Measurements from ENCODE around the gene ZSWIM3.
A peak's percentile ranks its signal among the peaks of the same experiment; 100 is the strongest.

Gene ZSWIM3

GRCh38 chr20:45840700-45841198 lies 16.7 kb upstream of the ZSWIM3 start:
- Histone ChIP-seq H3K4me2 (ENCODE audit: low read length) (no peak overlapping the region), H3K27me3 (ENCODE audit: low read depth, low read length) (no peaks in the 10 kb centered on the region), H3K79me2 (ENCODE audit: low read length) (no peaks in the 10 kb centered on the region), H3K27ac (ENCODE audit: low read length) (no peak overlapping the region), H3K9ac (ENCODE audit: low read length) (no peak overlapping the region), H4K20me1 (ENCODE audit: insufficient read depth, low read length) (no peaks in the 10 kb centered on the region), H3K9me3 (ENCODE audit: insufficient read depth, low read length) (no peaks in the 10 kb centered on the region), H3K36me3 (replicated peaks; ENCODE audit: low read depth, low read length) (peaks cover 18% of the 10 kb centered on the region), H3K4me3 (ENCODE audit: low read length) (no peak overlapping the region), H3K4me1 (ENCODE audit: low read length) (peaks cover 21% of the 10 kb centered on the region), H2AFZ (ENCODE audit: low read depth, low read length) (no peak overlapping the region)
- no peak for TF ChIP-seq CTCF (IDR thresholded peaks at IDR 0.05; ENCODE audit: low read depth, low read length)
- TF ChIP-seq EZH2phosphoT487 (IDR thresholded peaks at IDR 0.05; ENCODE audit: low read depth) = no peak

GRCh38 chr20:45841407-45842129 lies 15.8 kb upstream of the ZSWIM3 start:
- H3K4me3 ChIP-seq (ENCODE audit: low read length) = no peak overlapping the region
- no peak overlapping the region for H2AFZ ChIP-seq (ENCODE audit: low read depth, low read length)
- H3K4me1 ChIP-seq (ENCODE audit: low read length) = peaks cover 21% of the 10 kb centered on the region
- TF ChIP-seq CTCF (IDR thresholded peaks at IDR 0.05; ENCODE audit: low read depth, low read length) = no peak
- no peak for TF ChIP-seq EZH2phosphoT487 (IDR thresholded peaks at IDR 0.05; ENCODE audit: low read depth)
- no peak overlapping the region for H3K9ac ChIP-seq (ENCODE audit: low read length)
- H3K27me3 ChIP-seq (ENCODE audit: low read depth, low read length) = no peaks in the 10 kb centered on the region
- no peaks in the 10 kb centered on the region for H3K9me3 ChIP-seq (ENCODE audit: insufficient read depth, low read length)
- H3K4me2 ChIP-seq (ENCODE audit: low read length) = peak overlapping the region; percentile 50
- no peaks in the 10 kb centered on the region for H4K20me1 ChIP-seq (ENCODE audit: insufficient read depth, low read length)
- H3K36me3 ChIP-seq (replicated peaks; ENCODE audit: low read depth, low read length) = peaks cover 18% of the 10 kb centered on the region
- H3K27ac ChIP-seq (ENCODE audit: low read length) = no peak overlapping the region
- no peaks in the 10 kb centered on the region for H3K79me2 ChIP-seq (ENCODE audit: low read length)

GRCh38 chr20:45842169-45842812 lies 15.1 kb upstream of the ZSWIM3 start:
- peaks cover 18% of the 10 kb centered on the region for H3K36me3 ChIP-seq (replicated peaks; ENCODE audit: low read depth, low read length)

More at GRCh38 chr20:45842169-45842812, 15.1 kb upstream of the ZSWIM3 start:
- H3K9ac ChIP-seq (ENCODE audit: low read length) = peak overlapping the region; percentile 20; the same call in 1 of the 2 replicates
- H3K79me2 ChIP-seq (ENCODE audit: low read length) = no peaks in the 10 kb centered on the region
- TF ChIP-seq CTCF (IDR thresholded peaks at IDR 0.05; ENCODE audit: low read depth, low read length) = no peak
- no peak for TF ChIP-seq EZH2phosphoT487 (IDR thresholded peaks at IDR 0.05; ENCODE audit: low read depth)
- H3K27me3 ChIP-seq (ENCODE audit: low read depth, low read length) = no peaks in the 10 kb centered on the region
- no peak overlapping the region for H2AFZ ChIP-seq (ENCODE audit: low read depth, low read length)
- H4K20me1 ChIP-seq (ENCODE audit: insufficient read depth, low read length) = no peaks in the 10 kb centered on the region
- H3K4me3 ChIP-seq (ENCODE audit: low read length) = peak overlapping the region; percentile 7; the same call in 1 of the 2 replicates
- peak overlapping the region; percentile 34; the same call in 1 of the 2 replicates for H3K27ac ChIP-seq (ENCODE audit: low read length)
- H3K9me3 ChIP-seq (ENCODE audit: insufficient read depth, low read length) = no peaks in the 10 kb centered on the region
- H3K4me1 ChIP-seq (ENCODE audit: low read length) = peaks cover 21% of the 10 kb centered on the region
- H3K4me2 ChIP-seq (ENCODE audit: low read length) = peak overlapping the region; percentile 50

Measured in OCI-LY3 (cell line).